ENCODE results near the gene ITPK1.

The ITPK1 gene

DNA sequence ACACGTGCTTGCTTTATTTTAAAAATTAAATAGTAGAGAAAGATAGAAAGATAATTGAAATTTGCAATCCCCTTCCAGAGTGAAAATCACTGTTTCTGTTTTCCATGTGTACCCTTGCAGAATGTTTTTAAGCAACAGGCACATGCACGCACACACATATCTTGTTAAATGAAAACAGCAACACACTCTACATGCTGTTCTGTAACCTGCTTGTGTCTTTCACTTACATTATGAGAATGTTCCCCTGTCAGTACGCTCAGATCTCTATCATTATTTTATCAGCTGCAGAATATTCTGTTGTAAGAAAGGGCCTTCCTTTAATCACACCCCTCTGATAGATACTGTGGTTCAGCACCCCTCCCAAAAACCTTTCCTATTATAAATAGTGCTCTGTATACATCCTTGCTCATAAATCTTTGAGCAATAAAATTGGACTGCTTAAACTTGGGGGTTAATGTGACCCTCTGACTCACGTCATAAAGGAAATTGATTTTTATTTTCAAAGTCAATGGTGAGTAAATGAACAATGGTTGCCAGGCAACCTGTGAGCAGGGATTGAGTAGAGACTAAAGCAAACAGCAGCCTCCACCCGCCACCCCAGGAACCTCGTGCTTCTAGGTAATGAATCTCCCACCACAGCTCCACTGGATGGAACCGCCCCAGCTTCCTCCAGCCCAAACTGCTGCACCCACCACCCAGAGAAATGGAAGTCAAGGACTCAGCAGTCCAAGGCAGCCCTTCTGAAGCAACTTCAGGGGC, 224.7 kb downstream of the ITPK1 start:
- TF ChIP-seq CEBPB (IDR thresholded peaks at IDR 0.05) = no peak
- TF ChIP-seq, protein P1, sequence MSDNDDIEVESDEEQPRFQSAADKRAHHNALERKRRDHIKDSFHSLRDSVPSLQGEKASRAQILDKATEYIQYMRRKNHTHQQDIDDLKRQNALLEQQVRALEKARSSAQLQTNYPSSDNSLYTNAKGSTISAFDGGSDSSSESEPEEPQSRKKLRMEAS (IDR thresholded peaks at IDR 0.05) = no peak
- TF ChIP-seq TEAD4 (IDR thresholded peaks at IDR 0.05) = no peak
- no peak for TF ChIP-seq ZBTB7A (IDR thresholded peaks at IDR 0.05; ENCODE audit: low read depth)
- no peak for TF ChIP-seq REST (IDR thresholded peaks at IDR 0.05; ENCODE audit: low read depth)
- TF ChIP-seq, protein P2, sequence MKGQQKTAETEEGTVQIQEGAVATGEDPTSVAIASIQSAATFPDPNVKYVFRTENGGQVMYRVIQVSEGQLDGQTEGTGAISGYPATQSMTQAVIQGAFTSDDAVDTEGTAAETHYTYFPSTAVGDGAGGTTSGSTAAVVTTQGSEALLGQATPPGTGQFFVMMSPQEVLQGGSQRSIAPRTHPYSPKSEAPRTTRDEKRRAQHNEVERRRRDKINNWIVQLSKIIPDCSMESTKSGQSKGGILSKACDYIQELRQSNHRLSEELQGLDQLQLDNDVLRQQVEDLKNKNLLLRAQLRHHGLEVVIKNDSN (IDR thresholded peaks at IDR 0.05) = no peak
- TF ChIP-seq CREB1 (IDR thresholded peaks at IDR 0.05; ENCODE audit: low read depth) = no peak
- no peak for TF ChIP-seq FOXM1 (IDR thresholded peaks at IDR 0.05; ENCODE audit: borderline replicate concordance, low read depth)
- no peak for TF ChIP-seq EGR1 (IDR thresholded peaks at IDR 0.05)
- no peak for TF ChIP-seq TCF12 (IDR thresholded peaks at IDR 0.05; ENCODE audit: low read depth)
- no peak for TF ChIP-seq NFIC (IDR thresholded peaks at IDR 0.05)
- no peak for TF ChIP-seq RAD21 (IDR thresholded peaks at IDR 0.05; ENCODE audit: low read depth)
- TF ChIP-seq YY1 (IDR thresholded peaks at IDR 0.05; ENCODE audit: low read depth) = no peak
- TF ChIP-seq TAF1 (IDR thresholded peaks at IDR 0.05; ENCODE audit: low read depth) = no peak
- no peak for TF ChIP-seq EP300 (IDR thresholded peaks at IDR 0.05; ENCODE audit: borderline replicate concordance)

- TF ChIP-seq CEBPB (IDR thresholded peaks at IDR 0.05) = no peak
- no peak for TF ChIP-seq NFIC (IDR thresholded peaks at IDR 0.05)
- TF ChIP-seq TCF12 (IDR thresholded peaks at IDR 0.05; ENCODE audit: low read depth) = no peak
- no peak for TF ChIP-seq RAD21 (IDR thresholded peaks at IDR 0.05; ENCODE audit: low read depth)
- TF ChIP-seq CREB1 (IDR thresholded peaks at IDR 0.05; ENCODE audit: low read depth) = no peak
- TF ChIP-seq, protein P1 (IDR thresholded peaks at IDR 0.05) = no peak
- TF ChIP-seq EP300 (IDR thresholded peaks at IDR 0.05; ENCODE audit: borderline replicate concordance) = no peak
- no peak for TF ChIP-seq FOXM1 (IDR thresholded peaks at IDR 0.05; ENCODE audit: borderline replicate concordance, low read depth)
- TF ChIP-seq EGR1 (IDR thresholded peaks at IDR 0.05) = no peak
- no peak for TF ChIP-seq ZBTB7A (IDR thresholded peaks at IDR 0.05; ENCODE audit: low read depth)
- no peak for TF ChIP-seq TAF1 (IDR thresholded peaks at IDR 0.05; ENCODE audit: low read depth)
- TF ChIP-seq TEAD4 (IDR thresholded peaks at IDR 0.05) = no peak
- TF ChIP-seq, protein P2 (IDR thresholded peaks at IDR 0.05) = no peak
- TF ChIP-seq REST (IDR thresholded peaks at IDR 0.05; ENCODE audit: low read depth) = no peak
These were observed 226.8 kb downstream of the ITPK1 start for GRCh38 chr14:92888896-92889295.

DNA sequence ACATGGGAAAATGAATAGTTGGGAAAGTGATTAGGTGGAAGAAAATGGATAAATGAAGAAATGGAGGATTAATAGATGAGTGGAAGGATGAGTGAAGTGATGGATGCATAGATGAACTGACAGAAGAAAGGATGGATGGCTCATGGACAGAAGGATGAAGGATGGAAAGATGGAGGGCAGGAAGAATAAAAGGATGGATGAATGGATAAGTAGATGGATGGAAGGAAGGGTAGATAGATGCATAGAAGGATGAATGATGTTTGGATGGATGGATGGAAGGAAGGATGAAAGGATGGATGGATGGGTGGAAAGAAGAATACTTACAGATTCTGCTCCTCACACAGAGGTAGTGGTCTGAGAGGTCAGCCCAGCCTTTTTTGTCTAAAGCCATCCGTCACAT, 228.6 kb downstream of the ITPK1 start:
- TF ChIP-seq ZBTB7A (IDR thresholded peaks at IDR 0.05; ENCODE audit: low read depth) (no peak), TCF12 (IDR thresholded peaks at IDR 0.05; ENCODE audit: low read depth) (no peak), CREB1 (IDR thresholded peaks at IDR 0.05; ENCODE audit: low read depth) (no peak), NFIC (IDR thresholded peaks at IDR 0.05) (no peak), YY1 (IDR thresholded peaks at IDR 0.05; ENCODE audit: low read depth) (no peak), TEAD4 (IDR thresholded peaks at IDR 0.05) (no peak), RAD21 (IDR thresholded peaks at IDR 0.05; ENCODE audit: low read depth) (no peak), EP300 (IDR thresholded peaks at IDR 0.05; ENCODE audit: borderline replicate concordance) (no peak), TAF1 (IDR thresholded peaks at IDR 0.05; ENCODE audit: low read depth) (no peak), CEBPB (IDR thresholded peaks at IDR 0.05) (no peak), FOXM1 (IDR thresholded peaks at IDR 0.05; ENCODE audit: borderline replicate concordance, low read depth) (no peak), REST (IDR thresholded peaks at IDR 0.05; ENCODE audit: low read depth) (no peak), EGR1 (IDR thresholded peaks at IDR 0.05) (no peak)
- TF ChIP-seq, protein P2 (IDR thresholded peaks at IDR 0.05) = no peak
- TF ChIP-seq, protein P1 (IDR thresholded peaks at IDR 0.05) = no peak

Data from Ishikawa (cell line).